ENCODE measurements around the gene SNCAIP. TPM values are rescaled to one million over a fixed set of nuclear protein-coding genes. Genes with fewer than 3 reads are reported as not detected.

The SNCAIP gene
- total RNA-seq, 4 donors from 2014 or later: 0.82 to 2.2 (median 1.6) TPM; not detected in 1

- no peak for TF ChIP-seq EP300 (IDR thresholded peaks at IDR 0.05; ENCODE audit: low read depth)
- peak in 2 of 3 donors; percentile 49 to 50 for TF ChIP-seq POLR2AphosphoS5 (IDR thresholded peaks at IDR 0.05)
- Histone ChIP-seq H3K36me3 (no peaks in the 10 kb centered on the region), H3K27me3 (no peaks in the 10 kb centered on the region), H3K9me3 (no peaks in the 10 kb centered on the region), H3K27ac (peak overlapping the region in 2 of 4 donors; percentile 59 to 64), H3K4me3 (no peak overlapping the region), H3K4me1 (peaks cover 0 to 5% (median 0%) of the 10 kb centered on the region in 4 donors)
- WGBS, 2 donors (ENCODE audit: low coverage in 1 of 2): 66 to 74% methylated on average over 3 of the region's 3 CpGs
- in situ Hi-C loops (cut with MboI; ENCODE audit: low pct_ligation_motif_present in 1 of 4, low pct_unique_long_range_greater_than_20kb in 1 of 4, low sequenced_read_pairs in 3 of 4) (no loop called here), intact Hi-C loops (cut with DNase I; ENCODE audit: low total_unique reads) (no loop called here)
- DNase-seq: no peak
Measured at GRCh38 chr5:122385808-122386207, 73.8 kb downstream of the SNCAIP start.

DNA sequence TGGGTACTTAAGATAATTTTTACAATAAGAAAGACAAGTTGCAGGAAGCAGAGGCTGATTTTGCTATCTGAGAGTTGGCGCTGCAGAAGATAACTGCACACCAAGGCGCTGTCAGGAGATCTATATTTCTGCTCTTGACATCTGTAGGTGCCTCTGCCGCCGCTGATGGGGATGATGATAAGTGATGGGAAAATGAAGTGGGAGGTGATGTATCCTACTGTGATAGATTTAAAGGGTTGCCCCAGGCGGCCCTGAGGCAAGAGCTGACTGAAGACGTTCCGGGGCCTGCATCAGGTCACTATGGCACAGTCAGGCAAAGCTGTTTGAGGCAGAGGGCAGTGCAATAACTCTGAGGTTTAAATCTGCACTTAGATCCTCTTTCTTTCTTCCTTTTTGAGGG, 78.1 kb downstream of the SNCAIP start:
- no peaks in the 10 kb centered on the region for H3K36me3 ChIP-seq
- DNase-seq: no peak
- H3K27ac ChIP-seq: no peak overlapping the region
- WGBS, 2 donors (ENCODE audit: low coverage in 1 of 2): 84 to 100% methylated on average over 4 to 7 of the region's 7 CpGs
- no peaks in the 10 kb centered on the region for H3K27me3 ChIP-seq
- H3K4me1 ChIP-seq: peaks cover 0 to 20% (median 6%) of the 10 kb centered on the region in 4 donors
- in situ Hi-C loops (cut with MboI; ENCODE audit: low pct_ligation_motif_present in 1 of 4, low pct_unique_long_range_greater_than_20kb in 1 of 4, low sequenced_read_pairs in 3 of 4) (no loop called here), intact Hi-C loops (cut with DNase I; ENCODE audit: low total_unique reads) (no loop called here)
- TF ChIP-seq POLR2A (IDR thresholded peaks at IDR 0.05): no peak
- TF ChIP-seq CTCF (IDR thresholded peaks at IDR 0.05): no peak
- no peak for TF ChIP-seq POLR2AphosphoS5 (IDR thresholded peaks at IDR 0.05)
- TF ChIP-seq EP300 (IDR thresholded peaks at IDR 0.05; ENCODE audit: low read depth): no peak
- no peak overlapping the region for H3K4me3 ChIP-seq
- no peaks in the 10 kb centered on the region for H3K9me3 ChIP-seq

DNA sequence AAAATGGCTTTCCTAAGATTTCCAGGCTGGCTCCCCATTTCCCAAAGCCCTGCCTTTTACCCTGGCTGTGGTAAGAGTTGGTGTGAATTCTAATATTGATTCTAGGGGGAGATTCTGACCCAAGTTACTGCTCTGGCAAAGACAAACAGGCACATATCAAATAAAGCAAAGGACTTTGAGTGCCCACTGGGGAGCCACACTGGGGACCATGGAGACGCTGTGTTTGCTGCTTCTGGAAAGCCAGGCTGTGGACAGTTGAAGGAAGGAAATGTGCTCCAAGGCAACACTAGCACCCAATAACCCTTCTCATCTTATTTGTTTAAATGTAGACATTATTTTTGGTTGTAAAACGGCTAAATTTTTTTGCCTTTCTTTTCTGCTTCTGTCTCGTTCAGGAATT, 78.7 kb downstream of the SNCAIP start:
- TF ChIP-seq CTCF (IDR thresholded peaks at IDR 0.05) (no peak), POLR2A (IDR thresholded peaks at IDR 0.05) (no peak), POLR2AphosphoS5 (IDR thresholded peaks at IDR 0.05) (no peak), EP300 (IDR thresholded peaks at IDR 0.05; ENCODE audit: low read depth) (no peak)
- Histone ChIP-seq H3K4me1 (peaks cover 0 to 20% (median 6%) of the 10 kb centered on the region in 4 donors), H3K36me3 (no peaks in the 10 kb centered on the region), H3K27me3 (no peaks in the 10 kb centered on the region), H3K27ac (no peak overlapping the region), H3K9me3 (no peaks in the 10 kb centered on the region), H3K4me3 (no peak overlapping the region)
- intact Hi-C loops (cut with DNase I; ENCODE audit: low total_unique reads) (no loop called here), in situ Hi-C loops (cut with MboI; ENCODE audit: low pct_ligation_motif_present in 1 of 4, low pct_unique_long_range_greater_than_20kb in 1 of 4, low sequenced_read_pairs in 3 of 4) (no loop called here)
- no peak for DNase-seq
- 87 to 90% methylated on average over 3 of the region's 3 CpGs for WGBS, 2 donors (ENCODE audit: low coverage in 1 of 2)

- TF ChIP-seq EP300 (IDR thresholded peaks at IDR 0.05; ENCODE audit: low read depth) (no peak), POLR2AphosphoS5 (IDR thresholded peaks at IDR 0.05) (no peak), CTCF (IDR thresholded peaks at IDR 0.05) (no peak), POLR2A (IDR thresholded peaks at IDR 0.05) (no peak)
- Histone ChIP-seq H3K4me3 (no peak overlapping the region), H3K36me3 (no peaks in the 10 kb centered on the region), H3K9me3 (no peaks in the 10 kb centered on the region), H3K4me1 (peaks cover 0 to 15% (median 6%) of the 10 kb centered on the region in 4 donors), H3K27ac (no peak overlapping the region), H3K27me3 (no peaks in the 10 kb centered on the region)
- DNase-seq: no peak
- WGBS, 2 donors (ENCODE audit: low coverage in 1 of 2): 88% methylated on average over 3 of the region's 3 CpGs; no CpG with 5 or more reads in 1 of the 2 donors
- in situ Hi-C loops (cut with MboI; ENCODE audit: low pct_ligation_motif_present in 1 of 4, low pct_unique_long_range_greater_than_20kb in 1 of 4, low sequenced_read_pairs in 3 of 4): no loop called here
- intact Hi-C loops (cut with DNase I; ENCODE audit: low total_unique reads): no loop called here
Measured at GRCh38 chr5:122391621-122392020, 79.6 kb downstream of the SNCAIP start.

GRCh38 chr5:122392224-122392623, 80.2 kb downstream of the SNCAIP start:
- intact Hi-C loops (cut with DNase I; ENCODE audit: low total_unique reads): no loop called here
- 74 to 95% methylated on average over 2 of the region's 2 CpGs for WGBS, 2 donors (ENCODE audit: low coverage in 1 of 2)
- TF ChIP-seq POLR2A (IDR thresholded peaks at IDR 0.05): no peak
- TF ChIP-seq POLR2AphosphoS5 (IDR thresholded peaks at IDR 0.05): no peak
- no peak for TF ChIP-seq EP300 (IDR thresholded peaks at IDR 0.05; ENCODE audit: low read depth)
- TF ChIP-seq CTCF (IDR thresholded peaks at IDR 0.05): no peak
- no peaks in the 10 kb centered on the region for H3K36me3 ChIP-seq
- DNase-seq: no peak
- peak overlapping the region in 1 of 4 donors; percentile 5 for H3K27ac ChIP-seq
- in situ Hi-C loops (cut with MboI; ENCODE audit: low pct_ligation_motif_present in 1 of 4, low pct_unique_long_range_greater_than_20kb in 1 of 4, low sequenced_read_pairs in 3 of 4): no loop called here
- H3K4me3 ChIP-seq: no peak overlapping the region
- H3K27me3 ChIP-seq: no peaks in the 10 kb centered on the region
- peaks cover 0 to 15% (median 6%) of the 10 kb centered on the region in 4 donors for H3K4me1 ChIP-seq
- no peaks in the 10 kb centered on the region for H3K9me3 ChIP-seq

Data from transverse colon (tissue), 4 donors.